ENCODE data around the gene LRRC37A. TPM values are rescaled to one million over a fixed set of nuclear protein-coding genes. Genes with fewer than 3 reads are reported as not detected.
A peak's percentile ranks its signal among the peaks of the same experiment; 100 is the strongest.
"Not testable (repeated sequence)": the region's sequence is repeated elsewhere in the genome, so short reads cannot be mapped to it uniquely, and the experiment has no call there.

The LRRC37A gene
- 10.0 and 12.3 TPM in 2 replicates for total RNA-seq

GRCh38 chr17:46294831-46295230 lies at the start of gene LRRC37A:
LRRC37A (plus strand) TSS chr17:46295131; CDS start chr17:46295134, 3 bp downstream.
- POLR2A ChIA-PET; H3K4me3 Mint-ChIP-seq; H3K9me3 Mint-ChIP-seq; H3K27me3 Mint-ChIP-seq; DNase-seq; CTCF ChIA-PET; intact Hi-C loops (cut with micrococcal nuclease); H3K27ac Mint-ChIP-seq; H3K36me3 Mint-ChIP-seq (ENCODE audit: low read depth); ATAC-seq (ENCODE audit: low read depth): not testable (repeated sequence)
- peaks cover 17% of the 10 kb centered on the region for H3K4me1 Mint-ChIP-seq

GRCh38 chr17:46249153-46249552 lies 45.8 kb upstream of the LRRC37A start:
- H3K27me3 Mint-ChIP-seq; intact Hi-C loops (cut with micrococcal nuclease); H3K4me3 Mint-ChIP-seq; CTCF ChIA-PET; H3K9me3 Mint-ChIP-seq; H3K4me1 Mint-ChIP-seq; POLR2A ChIA-PET; H3K27ac Mint-ChIP-seq; DNase-seq; ATAC-seq (ENCODE audit: low read depth); H3K36me3 Mint-ChIP-seq (ENCODE audit: low read depth): not testable (repeated sequence)

GRCh38 chr17:46252804-46253203 lies 42.1 kb upstream of the LRRC37A start:
- H3K27ac Mint-ChIP-seq; H3K9me3 Mint-ChIP-seq; H3K36me3 Mint-ChIP-seq (ENCODE audit: low read depth); CTCF ChIA-PET; H3K27me3 Mint-ChIP-seq; POLR2A ChIA-PET; ATAC-seq (ENCODE audit: low read depth); DNase-seq; H3K4me3 Mint-ChIP-seq; H3K4me1 Mint-ChIP-seq: not testable (repeated sequence)
- intact Hi-C loops (cut with micrococcal nuclease): loop anchor here (2.0 kb wide), 1 partner anchor 660 kb away; no protein-coding TSS in a partner anchor

- H3K4me3 Mint-ChIP-seq; H3K4me1 Mint-ChIP-seq; H3K36me3 Mint-ChIP-seq (ENCODE audit: low read depth); CTCF ChIA-PET; H3K27me3 Mint-ChIP-seq; POLR2A ChIA-PET; H3K9me3 Mint-ChIP-seq; H3K27ac Mint-ChIP-seq: not testable (repeated sequence)
- peak; percentile 100 for ATAC-seq (ENCODE audit: low read depth)
- intact Hi-C loops (cut with micrococcal nuclease): loop anchor here (2.0 kb wide), 1 partner anchor 661 kb away; no protein-coding TSS in a partner anchor
- peak; percentile 81 for DNase-seq
These were observed 41.2 kb upstream of the LRRC37A start for GRCh38 chr17:46253722-46254121.

GRCh38 chr17:46254215-46254614 lies 40.7 kb upstream of the LRRC37A start:
- H3K9me3 Mint-ChIP-seq; intact Hi-C loops (cut with micrococcal nuclease); ATAC-seq (ENCODE audit: low read depth); H3K36me3 Mint-ChIP-seq (ENCODE audit: low read depth); H3K4me3 Mint-ChIP-seq; H3K27me3 Mint-ChIP-seq; POLR2A ChIA-PET; DNase-seq; H3K4me1 Mint-ChIP-seq; H3K27ac Mint-ChIP-seq: not testable (repeated sequence)
- CTCF ChIA-PET: interaction anchor here (0.7 kb wide), 1 partner anchor 575 kb away, joined by 3 read pairs; no protein-coding TSS in a partner anchor

GRCh38 chr17:46256369-46256768 lies 38.6 kb upstream of the LRRC37A start:
- H3K27ac Mint-ChIP-seq; H3K36me3 Mint-ChIP-seq (ENCODE audit: low read depth); H3K4me3 Mint-ChIP-seq; CTCF ChIA-PET; intact Hi-C loops (cut with micrococcal nuclease); DNase-seq; ATAC-seq (ENCODE audit: low read depth); H3K4me1 Mint-ChIP-seq; H3K9me3 Mint-ChIP-seq; POLR2A ChIA-PET; H3K27me3 Mint-ChIP-seq: not testable (repeated sequence)

- ATAC-seq (ENCODE audit: low read depth): peak; percentile 76
- CTCF ChIA-PET; H3K4me1 Mint-ChIP-seq; H3K27me3 Mint-ChIP-seq; H3K9me3 Mint-ChIP-seq; H3K27ac Mint-ChIP-seq; H3K36me3 Mint-ChIP-seq (ENCODE audit: low read depth): not testable (repeated sequence)
- H3K4me3 Mint-ChIP-seq: peak overlapping the region; percentile 84
- DNase-seq: peak; percentile 51
- intact Hi-C loops (cut with micrococcal nuclease): loop anchor here (10.0 kb wide), 2 partner anchors 475 to 735 kb away; partner anchors contain the start of gene CRHR1
- POLR2A ChIA-PET: interaction anchor here (1.7 kb wide), 1 partner anchor 674 kb away, joined by 4 read pairs; no protein-coding TSS in a partner anchor
These were observed 34.9 kb upstream of the LRRC37A start for GRCh38 chr17:46259845-46260661.

- no peak overlapping the region for H3K27ac Mint-ChIP-seq
- H3K27me3 Mint-ChIP-seq: peaks cover 4% of the 10 kb centered on the region
- no peak overlapping the region for H3K4me3 Mint-ChIP-seq
- DNase-seq: no peak
- ChIA-PET CTCF (no interaction called here), POLR2A (no interaction called here)
- H3K4me1 Mint-ChIP-seq: peaks cover 18% of the 10 kb centered on the region
- H3K9me3 Mint-ChIP-seq: no peaks in the 10 kb centered on the region
- H3K36me3 Mint-ChIP-seq (ENCODE audit: low read depth): peaks cover 11% of the 10 kb centered on the region
- no peak for ATAC-seq (ENCODE audit: low read depth)
- TF ChIP-seq CTCF (IDR thresholded peaks at IDR 0.05): no peak
- intact Hi-C loops (cut with micrococcal nuclease): loop anchor here (10.0 kb wide), 2 partner anchors 477 to 733 kb away; partner anchors contain the start of gene CRHR1
These were observed 32.7 kb upstream of the LRRC37A start for GRCh38 chr17:46262271-46262670.
